Vagina (tissue), 2 donors: ENCODE measurements around the gene PIK3R5.
"Not testable (repeated sequence)": the region's sequence is repeated elsewhere in the genome, so short reads cannot be mapped to it uniquely, and the experiment has no call there.

ENCODE experiments used
- CTCF ChIP-seq, 3 experiments: fragments of 450-650 bp in 2 of 3; fragments of 200-600 bp in 1 of 3; sonication (generic) in 1 of 3; IDR thresholded peaks; one replicate each; pipeline ENCODE4 v1.5.1; 2017 to 2019; ENCODE audit warnings: antibody characterized with exemption in 3 of 3, mild to moderate bottlenecking in 2 of 3, moderate library complexity in 2 of 3
- POLR2A ChIP-seq, 2 donors: fragments of 450-650 bp; IDR thresholded peaks; one replicate each; pipeline ENCODE4 v1.6.1; 2017; ENCODE audit warnings: antibody characterized with exemption in 2 of 2, mild to moderate bottlenecking in 2 of 2, moderate library complexity in 2 of 2

- TF ChIP-seq POLR2A, CTCF (IDR thresholded peaks at IDR 0.05): not testable (repeated sequence)
These were observed 109.3 kb downstream of the PIK3R5 start for GRCh38 chr17:8856205-8856603.
